B cell (primary cell): Measurements from ENCODE around the gene DUSP7. TPM values are rescaled to one million over a fixed set of nuclear protein-coding genes. Genes with fewer than 3 reads are reported as not detected.

Source experiments
- ATAC-seq: fragments of 200-7000 bp; cut with Tn5 transposase; one replicate; pipeline ENCODE4 v1.10.0; 2021; ENCODE audit warnings: low read depth, mild to moderate bottlenecking, moderate number of reproducible peaks, moderate library complexity
- CTCF ChIA-PET: fragments of 350-600 bp; sonication (Branson Sonifier 250); formaldehyde crosslinking; loops from one replicate; lab custom pipeline; 2021; ENCODE audit warnings: antibody characterized with exemption, inconsistent platforms; lab: Charles Lee
- POLR2A ChIA-PET: fragments of 350-600 bp; sonication (Branson Sonifier 250); formaldehyde crosslinking; loops from one replicate; lab custom pipeline; 2021; ENCODE audit warnings: antibody characterized with exemption; lab: Charles Lee
- DNase-seq: peaks from one replicate; pipeline ENCODE4 v3.0.0; 2013
- H2AFZ ChIP-seq: 2 replicates; pipeline ENCODE4 v1.6.1; 2012; ENCODE audit warnings: mild to moderate bottlenecking, low read depth, low read length; ENCODE audit not compliant: insufficient read depth, poor library complexity, severe bottlenecking
- H3K27ac ChIP-seq, 2 donors: 1 replicate in 1 of 2; 2 replicates in 1 of 2; pipeline ENCODE4 v1.5.1; 2012 to 2013; ENCODE audit warnings: low read length in 2 of 2, mild to moderate bottlenecking in 2 of 2, moderate library complexity in 1 of 2
- H3K27me3 ChIP-seq, 4 experiments: fragments of 200-600 bp in 1 of 4; sonication (generic) in 1 of 4; replicated peaks in 1 of 4; 1 replicate in 2 of 4; 2 replicates in 2 of 4; pipeline versions ENCODE4 v1.6.1 to v1.7.0; 2013 to 2016; ENCODE audit warnings: low read length in 3 of 4, mild to moderate bottlenecking in 2 of 4, mixed read lengths in 1 of 4, moderate library complexity in 1 of 4; ENCODE audit not compliant: insufficient read depth in 4 of 4, control insufficient read depth in 3 of 4; ENCODE audit errors: control extremely low read depth in 1 of 4
- H3K36me3 ChIP-seq, 2 experiments: replicated peaks in 1 of 2; 1 replicate in 1 of 2; 2 replicates in 1 of 2; pipeline versions ENCODE4 v1.6.1 to v1.7.1; 2013; ENCODE audit warnings: low read length in 1 of 2; ENCODE audit not compliant: insufficient read depth in 2 of 2, control insufficient read depth in 1 of 2; ENCODE audit errors: control extremely low read depth in 1 of 2, extremely low read depth in 1 of 2
- H3K4me1 ChIP-seq, 2 donors: fragments of 200-600 bp in 1 of 2; sonication (generic) in 1 of 2; 1 replicate in 1 of 2; 2 replicates in 1 of 2; pipeline versions ENCODE4 v1.5.1 to v1.6.1; 2013 to 2017; ENCODE audit warnings: low read length in 2 of 2; ENCODE audit not compliant: control insufficient read depth in 2 of 2, insufficient read depth in 2 of 2
- H3K4me2 ChIP-seq: replicated peaks from 2 replicates; pipeline ENCODE3; 2012; ENCODE audit warnings: mild to moderate bottlenecking, low read depth, low read length; ENCODE audit not compliant: poor library complexity, severe bottlenecking
- H3K4me3 ChIP-seq, 5 experiments: fragments of 200-600 bp in 1 of 5; sonication (generic) in 1 of 5; 1 replicate in 3 of 5; 2 replicates in 2 of 5; pipeline versions ENCODE4 v1.5.1 to v1.7.0; 2011 to 2016; ENCODE audit warnings: low read length in 4 of 5, mild to moderate bottlenecking in 4 of 5, low read depth in 2 of 5, control low read depth in 1 of 5, moderate library complexity in 1 of 5; ENCODE audit not compliant: insufficient read depth in 1 of 5; ENCODE audit errors: control extremely low read depth in 1 of 5, extremely low read depth in 1 of 5
- H3K79me2 ChIP-seq: fragments of 200-600 bp; sonication (generic); one replicate; pipeline ENCODE4 v1.6.0; 2016; ENCODE audit warnings: low read length; ENCODE audit not compliant: control insufficient read depth, insufficient read depth
- H3K9ac ChIP-seq: fragments of 200-600 bp; sonication (generic); 2 replicates; pipeline ENCODE4 v1.6.1; 2017; ENCODE audit warnings: mild to moderate bottlenecking, low read length, moderate library complexity
- H3K9me3 ChIP-seq, 3 donors: one replicate each; pipeline versions ENCODE4 v1.6.1 to v1.7.1; 2013; ENCODE audit warnings: low read length in 2 of 3; ENCODE audit not compliant: control insufficient read depth in 2 of 3, insufficient read depth in 1 of 3; ENCODE audit errors: control extremely low read depth in 1 of 3
- H4K20me1 ChIP-seq: 2 replicates; pipeline ENCODE4 v1.6.0; 2012; ENCODE audit warnings: mild to moderate bottlenecking, low read length; ENCODE audit not compliant: insufficient read depth, control insufficient read depth, poor library complexity, severe bottlenecking
- H3K27ac Mint-ChIP-seq: one replicate; pipeline ENCODE4 v1.8.0; 2021; ENCODE audit warnings: mixed read lengths
- H3K27me3 Mint-ChIP-seq: one replicate; pipeline ENCODE4 v1.8.0; 2021; ENCODE audit warnings: mixed read lengths
- H3K4me1 Mint-ChIP-seq: one replicate; pipeline ENCODE4 v1.8.0; 2021; ENCODE audit warnings: mixed read lengths
- H3K4me3 Mint-ChIP-seq: one replicate; pipeline ENCODE4 v1.8.0; 2021; ENCODE audit warnings: mixed read lengths
- H3K9me3 Mint-ChIP-seq: one replicate; pipeline ENCODE4 v1.8.0; 2022; ENCODE audit warnings: mixed read lengths; ENCODE audit not compliant: insufficient read depth
- CTCF ChIP-seq: fragments of 200-600 bp; IDR thresholded peaks from one replicate; pipeline ENCODE4 v1.8.0; 2022; ENCODE audit warnings: antibody characterized with exemption, mild to moderate bottlenecking
- EZH2 ChIP-seq: IDR thresholded peaks from 2 replicates; pipeline ENCODE4 v1.6.1; 2012; ENCODE audit warnings: borderline replicate concordance, low read depth, mild to moderate bottlenecking, moderate library complexity, low read length; ENCODE audit not compliant: insufficient read depth, poor library complexity, severe bottlenecking
- whole genome bisulfite sequencing: methylation state at CpG from one replicate; pipeline ENCODE4 v1.1.5; 2013; ENCODE audit warnings: missing lambda C conversion rate; ENCODE audit not compliant: insufficient coverage; 5-methylcytosine and 5-hydroxymethylcytosine counted together
- intact Hi-C: fragments of 100-400 bp; cut with micrococcal nuclease; formaldehyde crosslinking; loops from one replicate; pipeline ENCODE4 v1.10.0; 2022
- polyA plus RNA-seq: library from polyadenylated mRNA; depleted of rRNA; stranded (reverse); fragments of >200 nt; gene quantifications from 2 replicates; pipeline ENCODE4 v1.2.3, GENCODE V29; 2012
- total RNA-seq, 2 donors: library from RNA; stranded (reverse); fragments of 120-200 nt in 1 of 2; gene quantifications; 1 replicate in 1 of 2; 2 replicates in 1 of 2; pipeline versions ENCODE4 v1.2.3 to v1.2.4, GENCODE V29; 2013 to 2022

The DUSP7 gene
- total and polyA plus RNA-seq, 2 donors (not counting 1 experiment from before 2014, with no cell fraction given) = 5.1 to 6.9 TPM

GRCh38 chr3:52038227-52038626 is 18.1 kb downstream of the DUSP7 start:
- TF ChIP-seq EZH2 (no peak), CTCF (no peak)

GRCh38 chr3:52037291-52037690 is 19.1 kb downstream of the DUSP7 start:
- Histone ChIP-seq H4K20me1 (no peaks in the 10 kb centered on the region), H3K79me2 (no peaks in the 10 kb centered on the region), H3K9me3 (no peaks in the 10 kb centered on the region), H3K4me3 (no peak overlapping the region), H2AFZ (no peak overlapping the region), H3K4me2 (no peak overlapping the region), H3K27ac (no peak overlapping the region), H3K9ac (no peak overlapping the region), H3K4me1 (peaks cover 0 to 10% of the 10 kb centered on the region in 2 donors), H3K36me3 (no peaks in the 10 kb centered on the region), H3K27me3 (peaks cover 0 to 5% (median 3%) of the 10 kb centered on the region in 4 experiments)
- ATAC-seq (no peak), DNase-seq (no peak)
- ChIA-PET CTCF (interaction anchor here (1.0 to 2.4 kb wide), 3 partner anchors 36 to 107 kb away, joined by 3 to 14 read pairs (median 8); no protein-coding TSS in a partner anchor), POLR2A (no interaction called here)
- Mint-ChIP-seq H3K27ac (no peak overlapping the region), H3K27me3 (peaks cover 3% of the 10 kb centered on the region), H3K9me3 (no peaks in the 10 kb centered on the region), H3K4me3 (no peak overlapping the region), H3K4me1 (peaks cover 5% of the 10 kb centered on the region)
- WGBS = 94% methylated on average over 4 of the region's 4 CpGs
- intact Hi-C loops = no loop called here
- no peak for TF ChIP-seq CTCF
- no peak for TF ChIP-seq EZH2

More at GRCh38 chr3:52038227-52038626, 18.1 kb downstream of the DUSP7 start:
- intact Hi-C loops = no loop called here
- H3K9ac ChIP-seq = no peak overlapping the region
- H3K27me3 ChIP-seq = peaks cover 0 to 5% (median 3%) of the 10 kb centered on the region in 4 experiments
- H3K9me3 Mint-ChIP-seq = no peaks in the 10 kb centered on the region
- H3K4me1 ChIP-seq = peaks cover 0 to 10% of the 10 kb centered on the region in 2 donors
- H3K36me3 ChIP-seq = no peaks in the 10 kb centered on the region
- H4K20me1 ChIP-seq = no peaks in the 10 kb centered on the region
- WGBS = 96% methylated on average over 6 of the region's 6 CpGs
- peaks cover 5% of the 10 kb centered on the region for H3K4me1 Mint-ChIP-seq
- no peak overlapping the region for H3K27ac Mint-ChIP-seq
- CTCF ChIA-PET = interaction anchor here (2.3 to 2.4 kb wide), 2 partner anchors 84 to 106 kb away, joined by 8 to 14 read pairs; no protein-coding TSS in a partner anchor
- no peaks in the 10 kb centered on the region for H3K9me3 ChIP-seq
- peaks cover 3% of the 10 kb centered on the region for H3K27me3 Mint-ChIP-seq
- no peak overlapping the region for H3K4me3 Mint-ChIP-seq
- H3K4me2 ChIP-seq = no peak overlapping the region
- H2AFZ ChIP-seq = no peak overlapping the region
- no peak for DNase-seq
- no peak overlapping the region for H3K27ac ChIP-seq
- POLR2A ChIA-PET = no interaction called here
- no peaks in the 10 kb centered on the region for H3K79me2 ChIP-seq
- H3K4me3 ChIP-seq = no peak overlapping the region
- no peak for ATAC-seq
